Stimulated activated CD4-positive, alpha-beta T cell treated with anti-CD3 and anti-CD28 coated beads, Interleukin-12 subunit alpha, Interleukin-12 subunit beta, amount 100 ng/mL, for 24 hours (primary cell): ENCODE data around the gene PCDHGC3.

Experiments used
- DNase-seq, 2 experiments: peaks; one replicate each; pipeline ENCODE4 v3.0.0-alpha.2; 2020; ENCODE audit warnings: low read depth in 2 of 2

Gene PCDHGC3

DNA sequence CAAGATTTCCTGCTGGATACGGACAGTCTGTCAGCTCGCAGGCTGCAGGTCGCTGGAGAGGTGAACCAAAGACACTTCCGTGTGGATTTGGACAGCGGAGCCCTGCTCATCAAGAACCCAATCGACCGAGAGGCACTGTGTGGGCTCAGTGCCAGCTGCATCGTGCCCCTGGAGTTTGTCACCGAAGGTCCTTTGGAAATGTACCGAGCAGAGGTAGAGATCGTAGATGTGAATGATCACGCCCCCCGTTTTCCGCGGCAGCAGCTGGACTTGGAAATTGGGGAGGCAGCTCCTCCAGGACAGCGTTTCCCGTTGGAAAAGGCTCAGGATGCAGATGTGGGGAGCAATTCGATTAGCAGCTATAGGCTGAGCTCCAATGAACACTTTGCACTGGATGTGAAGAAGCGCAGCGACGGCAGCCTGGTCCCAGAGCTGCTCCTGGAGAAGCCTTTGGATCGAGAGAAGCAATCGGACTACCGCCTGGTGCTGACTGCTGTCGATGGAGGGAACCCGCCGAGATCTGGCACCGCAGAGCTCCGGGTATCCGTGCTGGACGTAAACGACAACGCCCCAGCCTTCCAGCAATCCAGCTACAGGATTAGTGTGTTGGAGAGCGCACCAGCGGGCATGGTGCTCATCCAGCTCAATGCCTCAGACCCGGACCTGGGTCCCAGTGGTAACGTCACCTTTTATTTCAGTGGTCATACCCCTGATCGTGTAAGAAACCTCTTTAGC is 9.7 kb downstream of the PCDHGC3 start:
- DNase-seq: no peak

GRCh38 chr5:141486091-141486490 is 10.3 kb downstream of the PCDHGC3 start:
- DNase-seq: no peak

DNA sequence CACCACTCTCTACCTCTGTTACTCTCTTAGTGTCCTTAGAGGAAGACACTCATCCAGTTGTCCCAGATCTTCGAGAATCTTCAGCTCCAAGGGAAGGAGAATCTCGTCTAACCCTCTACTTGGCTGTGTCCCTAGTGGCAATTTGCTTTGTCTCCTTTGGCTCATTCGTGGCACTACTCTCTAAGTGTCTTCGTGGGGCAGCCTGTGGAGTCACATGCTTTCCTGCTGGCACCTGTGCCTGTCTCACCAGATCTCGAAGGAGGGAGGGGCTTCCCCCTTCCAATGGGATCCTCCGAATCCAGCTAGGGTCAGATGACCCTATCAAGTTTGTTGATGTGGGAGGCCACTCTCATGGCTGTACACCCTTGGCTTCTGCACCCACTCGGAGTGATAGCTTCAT is 11.4 kb downstream of the PCDHGC3 start:
- DNase-seq: no peak

GRCh38 chr5:141488591-141489561 is 13.1 kb downstream of the PCDHGC3 start, which contains the start of gene PCDHGC5:
Gene PCDHGC5 (plus strand): TSS chr5:141489081. CDS start chr5:141489241, 160 bp downstream.
- DNase-seq: no peak

DNA sequence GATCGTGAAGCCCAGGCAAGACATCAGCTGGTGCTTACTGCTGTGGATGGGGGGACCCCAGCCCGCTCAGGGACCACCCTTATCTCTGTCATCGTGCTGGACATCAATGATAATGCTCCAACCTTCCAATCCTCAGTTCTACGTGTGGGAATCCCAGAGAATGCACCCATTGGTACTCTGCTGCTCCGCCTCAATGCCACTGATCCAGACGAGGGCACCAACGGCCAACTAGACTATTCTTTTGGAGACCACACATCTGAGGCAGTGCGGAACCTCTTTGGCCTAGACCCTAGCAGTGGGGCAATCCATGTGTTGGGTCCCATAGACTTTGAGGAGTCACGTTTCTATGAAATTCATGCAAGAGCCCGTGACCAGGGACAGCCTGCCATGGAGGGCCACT is 14.1 kb downstream of the PCDHGC3 start:
- DNase-seq: no peak

DNA sequence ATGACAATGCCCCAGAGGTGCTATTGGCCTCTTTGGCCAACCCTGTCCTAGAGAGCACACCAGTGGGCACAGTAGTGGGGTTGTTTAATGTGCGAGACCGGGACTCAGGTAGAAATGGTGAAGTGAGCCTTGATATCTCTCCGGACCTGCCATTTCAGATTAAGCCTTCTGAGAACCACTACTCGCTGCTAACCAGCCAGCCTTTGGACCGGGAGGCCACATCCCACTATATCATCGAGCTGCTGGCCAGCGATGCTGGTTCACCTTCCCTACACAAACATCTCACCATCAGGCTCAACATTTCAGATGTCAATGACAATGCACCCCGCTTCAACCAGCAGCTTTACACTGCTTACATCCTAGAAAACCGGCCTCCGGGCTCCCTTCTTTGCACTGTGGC is 14.5 kb downstream of the PCDHGC3 start:
- DNase-seq: no peak

DNA sequence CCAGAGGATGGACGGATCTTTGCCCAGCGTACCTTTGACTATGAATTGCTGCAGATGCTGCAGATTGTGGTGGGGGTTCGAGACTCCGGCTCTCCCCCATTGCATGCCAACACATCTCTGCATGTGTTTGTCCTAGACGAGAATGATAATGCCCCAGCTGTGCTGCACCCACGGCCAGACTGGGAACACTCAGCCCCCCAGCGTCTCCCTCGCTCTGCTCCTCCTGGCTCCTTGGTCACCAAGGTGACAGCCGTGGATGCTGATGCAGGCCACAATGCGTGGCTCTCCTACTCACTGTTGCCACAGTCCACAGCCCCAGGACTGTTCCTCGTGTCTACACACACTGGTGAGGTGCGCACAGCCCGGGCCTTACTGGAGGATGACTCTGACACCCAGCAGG is 15.0 kb downstream of the PCDHGC3 start:
- no peak for DNase-seq

DNA sequence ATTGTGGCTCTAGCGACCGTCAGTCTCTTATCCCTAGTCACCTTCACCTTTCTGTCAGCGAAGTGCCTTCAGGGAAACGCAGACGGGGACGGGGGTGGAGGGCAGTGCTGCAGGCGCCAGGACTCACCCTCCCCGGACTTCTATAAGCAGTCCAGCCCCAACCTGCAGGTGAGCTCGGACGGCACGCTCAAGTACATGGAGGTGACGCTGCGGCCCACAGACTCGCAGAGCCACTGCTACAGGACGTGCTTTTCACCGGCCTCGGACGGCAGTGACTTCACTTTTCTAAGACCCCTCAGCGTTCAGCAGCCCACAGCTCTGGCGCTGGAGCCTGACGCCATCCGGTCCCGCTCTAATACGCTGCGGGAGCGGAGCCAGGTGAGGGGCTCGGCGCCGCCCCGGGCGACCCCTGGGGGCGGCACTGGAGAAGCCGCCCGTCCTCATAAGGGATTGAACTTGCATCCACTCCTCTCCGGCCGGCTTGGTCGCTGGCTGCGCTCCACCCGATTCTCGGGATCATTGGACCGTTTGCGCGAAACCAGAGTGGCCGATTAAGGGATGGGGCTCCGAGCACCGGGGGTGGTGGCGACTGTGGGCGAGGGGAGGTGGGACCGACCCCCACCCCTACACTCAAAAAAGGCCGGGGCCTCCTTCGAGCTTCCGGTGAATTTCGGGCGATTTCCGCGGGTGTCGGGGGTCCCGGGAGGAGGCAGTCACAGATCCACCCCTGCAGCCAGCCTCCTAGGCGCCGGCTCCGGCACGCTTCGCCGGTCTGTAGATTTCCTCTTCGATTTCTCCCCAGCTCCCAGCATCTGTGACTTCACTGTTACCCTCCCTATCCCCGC is 15.8 kb downstream of the PCDHGC3 start:
- DNase-seq: no peak

DNA sequence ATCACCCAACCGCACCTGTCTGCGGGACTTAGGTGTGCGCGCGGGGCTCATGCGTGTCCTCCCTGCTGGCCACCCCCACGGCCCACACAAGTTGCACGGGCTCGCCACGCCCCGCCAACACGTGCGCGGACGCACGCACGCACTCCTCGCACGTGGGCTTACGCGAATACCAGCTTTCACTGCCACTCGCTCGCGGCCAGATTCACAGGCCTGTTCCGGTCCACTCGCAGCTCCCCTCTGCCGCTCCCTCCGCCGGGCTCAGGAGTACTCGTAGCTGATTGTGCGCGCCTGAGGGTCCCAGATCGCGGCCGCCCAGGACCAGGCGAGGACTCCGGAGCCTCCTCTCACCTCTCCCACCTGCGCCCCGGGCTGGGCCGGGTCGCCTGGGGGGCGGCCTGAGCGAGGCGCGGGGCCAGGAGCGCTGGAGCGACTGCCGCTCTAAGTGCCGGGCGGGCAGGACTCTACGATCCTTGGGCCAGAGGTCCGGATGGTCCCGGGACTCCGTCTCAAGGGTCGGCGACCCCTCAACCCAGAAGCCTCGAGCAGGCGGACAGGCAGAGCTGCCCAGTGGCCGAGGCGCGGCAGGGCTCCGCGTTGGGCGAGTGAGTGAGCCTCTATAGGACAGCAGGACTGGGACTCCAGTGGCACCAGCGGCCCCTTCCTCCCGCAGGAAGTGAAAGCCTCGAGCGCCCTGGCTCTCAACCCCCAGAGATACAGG is 16.6 kb downstream of the PCDHGC3 start:
- DNase-seq: no peak

DNA sequence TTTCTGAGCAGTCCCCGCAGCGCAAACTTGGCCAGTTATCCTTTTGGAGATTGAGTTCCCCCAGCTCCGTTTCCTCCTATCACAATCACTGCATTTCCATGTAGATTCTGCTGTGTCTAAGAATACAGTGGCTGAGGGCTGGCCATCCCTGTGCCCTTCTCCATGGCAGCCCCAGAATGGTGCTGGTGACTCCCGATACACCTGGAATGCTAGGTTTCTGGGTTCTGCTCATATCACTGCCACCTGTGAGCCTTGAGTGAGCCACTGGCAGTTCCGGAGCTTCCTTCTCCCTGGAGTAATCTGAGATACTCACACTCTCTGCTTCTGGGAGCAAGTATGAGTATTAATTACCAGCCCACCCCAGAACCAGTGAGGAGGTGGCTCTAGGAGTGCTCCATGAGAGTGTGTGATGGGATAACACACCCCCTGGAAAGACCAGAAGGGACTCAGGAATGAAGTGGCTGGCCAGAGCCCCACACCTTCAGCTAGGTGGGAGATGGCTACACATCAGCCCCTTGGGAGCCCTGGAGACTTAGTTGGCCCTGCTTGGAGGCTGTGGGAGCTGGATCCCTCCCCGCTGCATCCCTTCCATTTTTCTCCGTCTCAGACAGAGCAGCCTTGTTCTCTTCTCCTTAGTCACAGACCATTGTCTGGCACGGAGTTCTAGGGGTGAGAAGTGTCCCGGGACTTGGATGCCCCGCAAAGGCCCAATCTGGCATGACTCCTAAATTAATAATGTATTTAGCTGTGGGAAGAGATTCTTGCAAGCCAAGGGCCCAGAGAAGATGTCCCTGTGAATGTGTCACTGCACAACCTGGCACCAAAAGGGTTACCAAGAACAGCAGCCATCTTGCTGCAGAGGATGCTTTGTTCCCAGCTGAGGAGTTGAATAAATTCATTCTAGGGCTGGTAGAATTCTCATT is 18.0 kb downstream of the PCDHGC3 start:
- DNase-seq: no peak

- DNase-seq: no peak
These were observed 19.1 kb downstream of the PCDHGC3 start for GRCh38 chr5:141494761-141495452.

DNA sequence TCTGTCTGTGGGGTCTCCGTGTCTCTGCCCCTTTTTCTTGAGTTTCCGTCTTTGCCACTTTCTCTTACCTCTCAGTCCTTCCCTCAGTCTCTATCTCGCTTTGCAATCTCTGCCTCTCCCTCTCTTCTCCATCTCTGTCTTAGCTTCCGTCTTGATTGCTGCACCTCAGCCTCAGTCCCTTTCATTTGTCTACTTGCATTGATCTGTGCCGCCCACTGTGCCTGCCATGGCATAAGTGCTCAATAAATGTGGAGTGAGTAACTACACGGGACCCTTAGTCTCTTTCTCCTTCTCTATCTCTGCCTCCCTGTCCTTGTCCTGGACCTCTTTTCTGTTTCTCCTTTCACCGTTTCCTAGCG is 19.7 kb downstream of the PCDHGC3 start:
- no peak for DNase-seq

- DNase-seq: no peak
These were observed 20.3 kb downstream of the PCDHGC3 start for GRCh38 chr5:141496038-141496437.

DNA sequence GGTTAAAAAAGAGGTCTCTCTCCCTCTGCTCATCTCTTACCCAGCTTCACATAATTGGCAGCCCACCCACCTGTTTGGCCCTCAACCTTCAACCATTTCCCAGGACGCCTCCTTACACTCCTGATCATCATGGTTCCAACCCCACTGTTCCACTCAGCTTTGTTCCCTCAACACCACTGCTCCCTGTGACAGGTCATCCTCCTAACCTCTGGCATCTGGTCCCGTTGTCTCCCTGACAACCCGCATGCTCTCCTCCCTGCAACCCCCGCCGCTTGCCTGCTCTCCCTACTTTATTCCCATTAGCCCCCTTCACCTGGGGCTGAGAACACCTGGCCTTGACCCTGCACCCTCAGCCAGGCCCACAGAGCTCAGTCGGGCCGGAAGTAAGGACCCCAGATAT is 26.0 kb downstream of the PCDHGC3 start:
- DNase-seq: no peak

- DNase-seq: no peak
These were observed 27.9 kb downstream of the PCDHGC3 start for GRCh38 chr5:141503681-141504080.

- no peak for DNase-seq
These were observed 28.4 kb downstream of the PCDHGC3 start for GRCh38 chr5:141504216-141504615.

DNA sequence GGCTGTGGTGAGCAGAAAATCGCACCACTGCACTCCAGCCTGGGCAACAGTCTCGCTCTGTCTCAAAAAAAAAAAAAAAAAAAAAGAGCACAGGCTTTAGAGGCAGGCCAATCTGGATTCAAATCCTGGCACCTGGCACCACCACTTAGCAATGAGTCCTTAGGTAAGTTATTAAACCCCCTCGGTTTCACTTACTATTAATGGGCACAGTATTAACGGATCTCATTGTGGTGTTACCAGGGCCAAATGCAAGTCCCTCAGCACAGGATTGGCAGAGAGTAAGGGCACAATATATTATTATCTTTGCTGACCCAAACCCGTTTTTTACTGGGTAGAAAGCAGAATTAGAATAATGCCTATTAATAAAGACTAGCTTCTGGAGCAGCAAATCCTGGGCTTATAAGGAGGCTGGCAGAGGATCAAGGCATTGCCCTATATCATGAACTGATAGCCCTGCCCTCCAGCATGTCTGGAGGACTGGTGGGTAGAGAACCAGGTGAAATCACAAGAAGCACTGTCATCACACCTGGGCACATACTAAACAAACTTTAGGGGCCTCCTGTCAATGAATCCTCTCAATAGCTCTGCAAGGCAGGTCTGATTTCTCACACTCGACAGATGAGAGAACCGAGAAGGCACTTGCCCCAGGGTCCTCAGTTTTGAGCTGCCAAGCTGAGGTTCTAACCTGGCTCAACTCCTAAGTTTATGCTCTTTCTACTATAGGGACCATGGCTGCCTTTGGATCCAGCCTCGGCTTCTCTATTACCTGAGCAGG is 30.8 kb downstream of the PCDHGC3 start:
- no peak for DNase-seq

DNA sequence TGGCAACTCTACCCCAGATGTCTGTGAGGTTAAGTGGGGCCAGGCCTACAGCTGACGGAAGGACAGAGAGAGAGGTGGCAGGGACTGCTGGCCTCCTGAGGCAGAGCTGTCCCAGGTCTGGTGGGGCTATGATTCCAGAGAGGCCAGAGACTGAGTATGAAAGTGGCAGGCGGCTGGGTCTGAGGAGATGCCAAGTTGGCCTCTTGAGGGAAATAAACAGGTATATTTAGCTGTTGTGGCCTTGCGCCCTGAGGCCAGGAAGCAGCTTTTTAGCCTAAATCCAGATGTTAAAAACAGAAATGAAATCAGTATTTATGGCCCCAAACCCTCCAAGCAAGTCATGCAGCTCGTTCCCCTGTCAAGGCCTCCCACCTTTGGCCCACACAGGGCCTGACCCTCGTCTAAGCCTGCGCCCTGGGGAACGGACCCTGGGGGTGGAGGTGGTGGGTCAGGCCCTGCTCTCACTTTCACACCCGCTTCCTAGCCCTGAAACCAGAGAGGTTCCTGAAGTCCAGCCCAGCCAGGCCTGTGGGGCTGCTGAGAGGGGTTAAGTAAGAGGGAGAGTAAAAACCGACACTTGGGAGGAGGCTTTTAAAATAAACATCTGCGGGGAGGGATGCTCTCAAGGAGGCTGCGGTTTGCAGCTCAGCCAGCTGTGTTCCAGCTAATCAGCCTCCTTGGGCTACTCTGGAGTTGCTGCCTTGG is 31.8 kb downstream of the PCDHGC3 start:
- DNase-seq: no peak
